Mesothelial cell of epicardium (in vitro differentiated cells): ENCODE results near the gene ZNF558. TPM values are rescaled to one million over a fixed set of nuclear protein-coding genes. Genes with fewer than 3 reads are reported as not detected.

Source experiments
- DNase-seq, 2 experiments: peaks; one replicate each; pipeline ENCODE4 v3.0.0; 2021; ENCODE audit warnings: low spot score in 2 of 2; ENCODE audit not compliant: unreplicated experiment in 2 of 2
- H3K27ac Mint-ChIP-seq: 2 replicates; pipeline ENCODE4 v1.8.0; 2021; ENCODE audit warnings: mixed read lengths
- H3K27me3 Mint-ChIP-seq: 2 replicates; pipeline ENCODE4 v1.8.0; 2021; ENCODE audit warnings: low read depth, mixed read lengths
- H3K36me3 Mint-ChIP-seq: 2 replicates; pipeline ENCODE4 v1.8.0; 2021; ENCODE audit warnings: mixed read lengths
- H3K4me1 Mint-ChIP-seq: 2 replicates; pipeline ENCODE4 v1.8.0; 2021; ENCODE audit warnings: mixed read lengths
- H3K4me3 Mint-ChIP-seq: 2 replicates; pipeline ENCODE4 v1.8.0; 2021; ENCODE audit warnings: mild to moderate bottlenecking, moderate library complexity, mixed read lengths
- H3K9me3 Mint-ChIP-seq: 2 replicates; pipeline ENCODE4 v1.8.0; 2021; ENCODE audit warnings: mixed read lengths
- CTCF ChIP-seq: fragments of 200-600 bp; sonication (generic); IDR thresholded peaks from one replicate; pipeline ENCODE4 v1.5.0; 2021; ENCODE audit warnings: antibody characterized with exemption; ENCODE audit not compliant: unreplicated experiment
- total RNA-seq: library from RNA; stranded (reverse); gene quantifications from 3 replicates; pipeline ENCODE4 v1.2.1, GENCODE V29; 2021

The ZNF558 gene
- total RNA-seq, 1 donor from 2014 or later: 81.2 TPM

- no peak for TF ChIP-seq CTCF
- H3K4me3 Mint-ChIP-seq: no peak overlapping the region
- H3K36me3 Mint-ChIP-seq: peaks cover 2% of the 10 kb centered on the region
- no peak overlapping the region for H3K27ac Mint-ChIP-seq
- peaks cover 9% of the 10 kb centered on the region for H3K4me1 Mint-ChIP-seq
- peaks cover 28% of the 10 kb centered on the region for H3K9me3 Mint-ChIP-seq
- DNase-seq: no peak
- H3K27me3 Mint-ChIP-seq: no peaks in the 10 kb centered on the region
Measured at GRCh38 chr19:8835446-8835845, 3.3 kb upstream of the ZNF558 start.

- no peak for TF ChIP-seq CTCF
- Mint-ChIP-seq H3K27me3 (no peaks in the 10 kb centered on the region), H3K9me3 (peaks cover 13% of the 10 kb centered on the region), H3K36me3 (peaks cover 23% of the 10 kb centered on the region), H3K27ac (peak overlapping the region; percentile 95), H3K4me3 (peak overlapping the region; percentile 86), H3K4me1 (peaks cover 9% of the 10 kb centered on the region)
- peak in 1 of 2 experiments; percentile 24 for DNase-seq
Measured at GRCh38 chr19:8831832-8832131, 322 bp downstream of the ZNF558 start.

DNA sequence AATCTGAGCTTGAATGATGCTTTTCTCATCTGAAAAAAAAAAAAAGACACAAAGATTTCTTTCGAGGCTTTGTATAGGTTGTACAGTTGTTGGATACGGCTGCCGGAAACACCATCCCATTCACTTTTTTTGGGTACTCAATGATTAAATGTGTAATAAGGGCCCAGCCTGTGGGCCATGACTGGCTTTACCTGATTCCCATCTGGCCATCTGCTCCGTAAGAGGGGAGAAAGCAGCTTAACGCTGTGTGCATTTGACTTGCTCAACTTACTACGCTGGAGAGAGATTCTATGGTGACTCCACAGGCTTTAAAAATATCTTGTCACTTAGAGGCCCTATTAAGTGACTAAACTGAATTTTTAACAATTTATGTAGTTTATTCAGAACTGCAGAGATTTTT lies 731 bp downstream of the ZNF558 start:
- H3K9me3 Mint-ChIP-seq: peaks cover 13% of the 10 kb centered on the region
- H3K27ac Mint-ChIP-seq: peak overlapping the region; percentile 95
- TF ChIP-seq CTCF: no peak

GRCh38 chr19:8827277-8827676 lies 4.8 kb downstream of the ZNF558 start:
- H3K9me3 Mint-ChIP-seq: peaks cover 9% of the 10 kb centered on the region
- H3K4me1 Mint-ChIP-seq: peaks cover 9% of the 10 kb centered on the region
- no peak for DNase-seq

More for the DNA sequence above, 731 bp downstream of the ZNF558 start:
- Mint-ChIP-seq H3K27me3 (no peaks in the 10 kb centered on the region), H3K4me3 (peak overlapping the region; percentile 86), H3K4me1 (peaks cover 9% of the 10 kb centered on the region), H3K36me3 (peaks cover 27% of the 10 kb centered on the region)
- no peak for DNase-seq

DNA sequence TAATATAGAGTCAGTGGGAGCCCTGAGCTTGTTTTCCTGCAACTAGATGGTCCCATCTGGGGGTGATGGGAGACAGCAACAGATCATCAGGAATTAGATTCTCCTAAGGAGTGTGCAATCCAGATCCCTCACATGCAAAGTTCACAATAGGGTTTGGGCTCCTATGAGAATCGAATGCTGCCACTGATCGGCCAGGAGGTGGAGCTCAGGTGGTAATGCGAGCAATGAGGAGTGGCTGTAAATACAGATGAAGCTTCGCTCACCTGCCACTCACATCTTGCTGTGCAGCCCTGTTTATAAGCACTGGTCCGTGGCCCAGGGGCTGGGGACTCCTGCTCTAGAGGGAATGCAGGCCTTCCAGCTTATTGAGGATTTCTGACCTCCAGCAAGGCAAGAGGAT lies 5.7 kb downstream of the ZNF558 start:
- Mint-ChIP-seq H3K27ac (no peak overlapping the region), H3K4me1 (peaks cover 5% of the 10 kb centered on the region), H3K4me3 (no peak overlapping the region), H3K9me3 (peaks cover 9% of the 10 kb centered on the region), H3K27me3 (no peaks in the 10 kb centered on the region), H3K36me3 (peaks cover 73% of the 10 kb centered on the region)
- no peak for DNase-seq
- no peak for TF ChIP-seq CTCF

More at GRCh38 chr19:8827277-8827676, 4.8 kb downstream of the ZNF558 start:
- Mint-ChIP-seq H3K4me3 (no peak overlapping the region), H3K27ac (no peak overlapping the region), H3K36me3 (peaks cover 64% of the 10 kb centered on the region), H3K27me3 (no peaks in the 10 kb centered on the region)
- TF ChIP-seq CTCF: no peak

DNA sequence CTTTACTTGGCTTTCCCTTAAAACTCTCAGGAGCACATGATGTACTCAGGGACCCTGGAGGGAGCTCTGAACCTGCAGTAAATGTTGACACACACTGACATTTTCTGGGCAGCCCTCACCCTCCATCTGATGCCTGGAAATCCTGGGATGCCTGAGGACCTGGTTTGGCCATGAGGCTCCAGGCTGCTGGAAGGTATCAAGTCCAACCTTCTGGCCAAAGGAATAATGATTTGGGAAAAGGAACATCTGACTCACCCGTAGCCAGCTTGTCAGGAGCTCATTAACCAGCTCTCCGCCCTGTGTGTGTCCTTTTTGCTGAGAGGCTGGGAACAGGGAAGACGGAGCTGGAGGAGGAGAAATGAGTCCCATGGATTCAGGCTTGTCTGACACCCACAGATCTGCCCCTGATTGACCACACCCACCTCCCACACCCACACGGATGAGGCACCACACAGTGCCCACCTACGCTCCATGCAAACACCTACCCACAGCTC lies 10.3 kb downstream of the ZNF558 start:
- Mint-ChIP-seq H3K27ac (no peak overlapping the region), H3K36me3 (peaks cover 95% of the 10 kb centered on the region), H3K9me3 (peaks cover 43% of the 10 kb centered on the region), H3K27me3 (no peaks in the 10 kb centered on the region), H3K4me3 (no peak overlapping the region), H3K4me1 (no peaks in the 10 kb centered on the region)
- TF ChIP-seq CTCF: no peak
- no peak for DNase-seq
